CD4-positive, alpha-beta T cell treated with Interferon alpha-2 for 1 hour (primary cell): ENCODE data around the gene SYAP1.
"Not testable (repeated sequence)": the region's sequence is repeated elsewhere in the genome, so short reads cannot be mapped to it uniquely, and the experiment has no call there.

ENCODE experiments used
- DNase-seq, 2 donors: peaks; one replicate each; pipeline ENCODE4 v3.0.0-alpha.2; 2020 to 2022

SYAP1 gene

DNA sequence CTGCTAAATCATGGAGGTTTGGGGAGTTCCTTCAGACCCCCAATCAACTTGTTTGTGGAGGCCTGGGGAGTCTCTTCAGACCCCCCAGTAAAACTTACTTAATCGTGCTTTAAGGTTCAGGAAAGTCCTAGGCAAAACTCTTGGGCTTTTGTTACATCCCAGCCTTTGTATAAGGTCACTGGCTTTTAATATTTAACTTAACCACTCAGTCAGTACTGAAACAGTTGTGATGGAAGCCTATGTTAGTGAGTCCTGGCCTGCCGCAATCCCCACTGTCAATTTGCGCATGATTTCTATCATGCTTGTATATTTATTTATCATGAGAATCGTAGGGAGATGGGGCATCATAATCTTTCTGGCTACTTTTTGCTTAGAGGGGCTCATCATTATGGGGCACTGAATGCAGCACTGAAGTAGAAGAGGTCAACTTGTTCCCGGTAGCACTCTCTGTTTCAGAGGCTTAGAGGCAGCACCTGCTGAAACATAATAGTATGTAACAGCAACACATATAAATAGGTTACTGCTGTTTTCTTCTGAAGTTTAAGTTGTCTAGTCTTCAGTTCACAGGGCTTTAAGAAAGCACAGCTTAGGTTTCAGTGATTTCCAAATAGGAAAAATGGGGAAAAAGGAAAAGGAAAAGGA is 7.1 kb downstream of the SYAP1 start:
- not testable (repeated sequence) for DNase-seq

DNA sequence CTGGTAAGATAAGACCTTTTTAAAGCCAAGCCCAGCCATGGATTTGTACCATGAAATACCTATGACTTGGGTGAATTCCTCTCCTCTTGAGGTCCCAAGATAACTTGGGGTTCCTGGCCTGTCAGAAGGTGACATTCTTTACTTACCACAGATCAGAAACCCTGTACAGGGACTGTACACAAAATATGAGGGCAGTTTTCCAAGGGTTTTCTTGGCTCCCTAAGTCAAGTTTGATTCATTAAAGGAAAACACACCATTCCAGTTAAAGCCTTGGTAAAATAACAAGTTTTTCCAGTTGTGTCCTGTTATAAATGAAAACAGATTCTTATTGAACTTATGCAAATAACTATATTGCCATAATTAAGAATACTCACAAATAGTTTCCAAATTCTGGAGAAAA is 8.2 kb downstream of the SYAP1 start:
- no peak for DNase-seq

DNA sequence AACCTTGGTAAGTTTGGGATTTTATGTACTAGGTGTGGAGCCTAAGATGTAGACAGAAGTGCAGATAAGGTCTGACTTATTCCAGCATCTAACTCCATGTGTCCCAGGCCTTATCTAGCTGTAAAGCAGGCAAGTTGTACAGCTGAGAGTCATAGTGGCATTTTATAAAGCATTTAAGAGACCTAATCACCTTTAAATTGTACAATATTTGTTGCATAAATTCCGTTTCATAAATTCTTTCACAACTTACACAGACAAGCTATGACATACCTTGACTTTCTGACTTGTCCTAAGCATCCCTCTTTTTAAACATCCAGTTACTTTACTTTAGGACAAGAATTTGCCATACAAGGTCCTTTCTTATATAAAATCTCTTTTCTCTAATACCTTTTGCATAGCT is 11.0 kb downstream of the SYAP1 start:
- no peak for DNase-seq

DNA sequence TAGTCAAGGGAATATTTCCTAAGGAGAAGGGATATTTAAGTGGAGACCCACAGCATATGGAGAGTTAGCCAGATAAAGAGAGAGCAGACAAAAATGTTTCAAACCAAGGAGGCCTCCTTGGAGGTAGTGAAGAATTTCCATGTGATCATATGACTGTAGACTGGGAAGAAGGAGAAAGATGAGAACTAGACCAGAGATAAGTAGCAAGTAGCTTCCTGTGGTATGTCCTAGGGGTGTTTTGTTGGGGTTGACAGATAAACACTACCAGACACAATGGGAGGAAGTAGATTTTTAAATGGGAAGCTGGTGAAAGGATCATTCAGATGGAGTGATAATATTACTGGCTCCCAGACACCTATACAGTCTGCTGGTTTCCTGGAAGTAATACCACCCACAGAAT is 13.6 kb downstream of the SYAP1 start:
- no peak for DNase-seq

DNA sequence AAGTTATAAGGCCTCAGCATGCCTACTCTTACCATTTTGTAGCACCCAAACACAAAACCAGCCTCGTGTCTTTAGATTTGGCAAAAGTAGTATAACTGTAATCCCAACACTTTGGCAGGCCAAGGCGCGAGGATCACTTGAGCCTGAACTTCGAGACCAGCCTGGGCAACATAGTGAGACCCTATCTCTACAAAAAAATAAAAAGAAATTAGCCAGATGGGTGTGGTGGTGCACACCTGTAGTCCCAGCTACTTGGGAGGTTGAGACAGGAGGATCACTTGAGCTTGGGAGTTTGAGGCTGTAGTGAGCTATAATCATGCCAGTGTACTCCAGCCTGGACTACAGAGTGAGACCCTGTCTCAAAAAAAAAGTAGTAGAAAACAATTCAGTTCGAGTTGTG is 17.6 kb downstream of the SYAP1 start:
- no peak for DNase-seq

DNA sequence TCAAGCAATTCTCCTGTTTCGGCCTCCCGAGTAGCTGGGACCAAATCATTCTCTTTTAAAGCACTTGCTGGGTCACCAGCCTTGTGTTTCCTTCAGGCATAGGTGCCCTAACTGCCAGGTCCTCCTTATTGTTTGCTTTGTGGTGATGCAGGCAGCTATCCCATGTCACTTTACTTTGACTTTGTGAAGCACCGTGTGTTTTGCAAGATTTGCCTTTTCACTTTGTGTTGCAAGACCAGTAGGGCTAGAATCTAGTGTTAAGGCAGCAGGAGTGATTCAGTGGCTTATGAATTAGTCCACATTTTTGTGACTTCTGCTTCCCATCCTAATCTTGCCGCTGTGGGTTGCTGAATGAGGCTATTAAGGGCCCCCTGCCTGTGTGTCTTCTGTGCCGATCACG is 20.2 kb downstream of the SYAP1 start:
- DNase-seq: no peak

DNA sequence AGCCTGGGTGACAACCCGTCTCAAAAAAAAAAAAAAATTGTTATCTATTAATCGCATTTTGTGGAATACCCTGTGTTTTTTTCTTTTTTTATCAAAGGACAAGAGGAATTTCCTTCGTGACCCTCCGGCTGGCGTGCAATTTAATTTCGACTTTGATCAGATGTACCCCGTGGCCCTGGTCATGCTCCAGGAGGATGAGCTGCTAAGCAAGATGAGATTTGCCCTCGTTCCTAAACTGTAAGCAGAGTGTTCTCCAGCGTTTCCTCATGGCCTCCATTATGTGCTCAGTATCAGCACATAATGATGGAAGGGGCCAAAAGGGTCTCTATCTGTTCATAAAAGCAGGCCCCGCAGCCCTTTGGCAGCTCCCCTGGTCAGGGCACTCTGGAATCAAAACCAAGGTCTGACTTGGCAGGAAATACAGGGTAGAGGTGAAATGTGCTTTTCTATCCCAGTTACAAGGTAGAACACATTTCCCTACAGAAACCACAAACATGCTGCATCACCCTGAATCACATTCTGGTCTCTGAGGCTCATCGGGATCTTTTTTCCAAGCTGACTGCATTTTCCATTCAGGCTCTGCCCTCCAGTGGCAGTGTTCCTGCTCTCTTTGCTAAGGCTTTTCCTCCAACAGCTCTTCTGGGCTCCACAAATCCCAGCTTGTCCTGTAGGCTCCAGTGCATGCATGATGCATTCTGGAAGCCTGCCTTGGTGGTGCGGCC is 24.4 kb downstream of the SYAP1 start:
- no peak for DNase-seq

DNA sequence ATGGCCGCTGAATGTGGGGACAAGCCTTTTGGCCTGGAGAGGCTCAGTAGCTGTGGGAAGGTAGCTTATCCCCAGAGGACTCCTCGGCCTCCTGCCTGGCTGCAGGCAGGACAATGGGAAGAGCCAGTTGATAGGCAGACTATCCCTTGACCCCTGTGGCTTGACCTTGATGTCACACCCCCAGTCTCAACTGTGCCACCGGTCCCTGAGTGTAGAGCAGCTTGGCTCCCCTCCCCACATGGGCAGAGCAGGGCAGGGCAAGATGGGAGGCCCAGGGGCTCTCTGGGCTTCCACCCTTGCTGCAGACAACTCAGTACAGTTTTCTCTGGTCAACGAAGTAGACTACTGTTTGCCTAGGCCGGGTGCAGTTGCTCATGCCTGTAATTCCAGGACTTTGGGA is 25.7 kb downstream of the SYAP1 start:
- no peak for DNase-seq

DNA sequence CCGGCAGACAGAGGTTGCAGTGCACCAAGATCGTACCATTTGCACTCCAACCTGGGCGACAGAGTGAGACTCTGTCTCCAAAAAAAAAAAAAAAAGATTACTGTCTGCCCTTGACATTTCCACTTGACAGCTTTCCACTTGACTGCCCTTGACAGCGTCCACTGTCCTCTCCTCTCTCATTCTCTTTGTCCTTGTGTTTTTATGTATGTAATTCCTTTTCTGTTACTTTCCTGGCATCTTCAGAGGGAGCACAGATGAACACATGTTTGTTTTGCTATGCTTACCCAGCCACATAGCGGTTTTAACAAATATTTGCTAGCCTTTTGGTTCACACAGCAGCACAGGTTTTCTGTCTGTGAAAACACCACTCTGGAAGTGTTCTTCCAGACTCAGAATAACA is 26.2 kb downstream of the SYAP1 start:
- no peak for DNase-seq

DNA sequence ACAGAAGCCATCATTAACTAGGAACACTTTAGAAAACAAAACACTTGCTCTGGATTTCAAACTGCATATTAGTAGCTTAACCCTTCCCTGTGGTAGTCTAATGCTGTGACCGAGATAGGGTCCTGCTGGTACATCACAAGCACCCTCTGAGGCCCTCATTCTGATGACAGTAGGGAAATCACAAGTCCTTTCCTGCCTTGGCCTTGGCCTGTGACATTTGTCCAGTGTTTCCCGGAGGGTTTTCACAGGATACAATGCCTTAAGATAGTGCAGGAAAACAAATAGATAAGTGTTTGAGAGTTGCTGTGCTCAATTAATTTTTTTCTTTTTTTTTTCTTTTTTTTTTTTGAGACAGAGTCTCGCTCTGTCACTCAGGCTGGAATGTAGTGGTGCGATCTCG is 29.0 kb downstream of the SYAP1 start:
- no peak for DNase-seq

DNA sequence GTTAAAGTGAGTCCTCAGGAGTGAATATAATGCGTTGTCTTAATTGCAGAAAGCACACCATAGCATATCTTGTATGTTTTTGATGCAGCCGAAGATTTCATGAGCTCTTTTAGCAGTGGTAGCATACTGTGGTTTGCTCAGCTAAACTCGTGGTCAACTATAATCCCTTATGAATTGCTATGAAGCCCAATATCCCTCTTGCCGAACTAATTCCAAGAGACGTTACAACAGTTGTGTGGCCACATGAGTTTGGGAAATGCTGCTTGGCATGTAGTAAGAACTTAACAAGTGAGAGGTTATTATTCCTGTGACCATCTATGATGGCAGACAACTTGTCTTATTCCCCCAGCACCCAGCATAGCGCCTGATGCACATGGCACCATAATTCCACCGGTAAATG is 30.7 kb downstream of the SYAP1 start:
- DNase-seq: no peak

DNA sequence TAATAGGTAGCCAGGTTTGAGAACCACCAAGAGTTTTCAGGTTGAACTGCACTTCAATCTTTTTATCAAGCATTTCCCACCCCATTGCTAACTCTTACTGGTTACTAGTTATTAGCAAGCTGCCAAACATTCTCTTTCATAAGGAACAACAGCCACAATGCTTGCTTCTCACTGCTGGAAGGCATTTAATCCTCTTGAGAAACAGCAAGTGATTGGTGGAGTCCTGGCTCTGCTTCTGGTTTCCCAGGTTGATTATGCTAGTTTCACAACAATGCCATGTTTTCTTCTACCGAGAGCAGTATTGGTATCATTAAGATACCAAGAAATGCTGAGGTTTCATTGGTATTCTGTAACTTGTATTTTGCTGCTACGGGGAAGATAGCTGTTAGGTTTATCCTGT is 34.6 kb downstream of the SYAP1 start:
- no peak for DNase-seq

DNA sequence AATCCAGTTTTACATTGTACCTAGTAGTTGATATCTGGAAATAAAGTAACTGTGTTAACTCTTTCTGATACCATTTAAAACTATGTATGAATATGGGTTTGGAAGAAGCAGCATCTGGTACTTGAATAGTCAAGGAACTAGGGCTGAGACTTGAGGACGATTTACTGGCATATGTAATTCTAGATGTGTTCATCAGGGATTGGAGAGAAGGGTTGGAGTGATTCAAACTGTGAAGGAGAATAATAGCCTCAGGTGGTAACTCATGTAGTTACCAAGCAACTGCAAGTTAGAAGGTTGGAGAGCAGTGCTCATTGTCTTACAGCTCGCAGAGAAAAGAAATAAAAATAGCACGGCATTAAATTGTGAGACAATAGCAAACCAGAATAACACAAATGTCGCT is 37.3 kb downstream of the SYAP1 start:
- no peak for DNase-seq

DNA sequence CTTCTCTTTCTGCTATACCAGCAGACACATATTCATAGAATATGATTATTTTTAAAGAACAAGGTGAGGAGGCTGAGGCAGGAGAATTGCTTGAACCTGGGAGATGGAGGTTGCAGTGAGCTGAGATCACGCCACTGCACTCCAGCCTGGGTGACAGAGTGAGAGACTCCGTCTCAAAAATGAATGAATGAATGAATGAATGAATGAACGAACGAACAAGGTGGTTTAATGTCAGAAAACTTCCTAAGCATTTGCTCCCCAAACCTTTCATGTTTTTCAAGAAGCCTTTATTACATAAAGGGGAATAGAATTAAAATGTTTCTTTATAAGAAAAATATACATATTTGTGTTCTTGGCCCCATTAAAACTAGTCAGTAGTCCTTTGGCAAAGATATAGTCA is 42.1 kb downstream of the SYAP1 start:
- DNase-seq: not testable (repeated sequence)

DNA sequence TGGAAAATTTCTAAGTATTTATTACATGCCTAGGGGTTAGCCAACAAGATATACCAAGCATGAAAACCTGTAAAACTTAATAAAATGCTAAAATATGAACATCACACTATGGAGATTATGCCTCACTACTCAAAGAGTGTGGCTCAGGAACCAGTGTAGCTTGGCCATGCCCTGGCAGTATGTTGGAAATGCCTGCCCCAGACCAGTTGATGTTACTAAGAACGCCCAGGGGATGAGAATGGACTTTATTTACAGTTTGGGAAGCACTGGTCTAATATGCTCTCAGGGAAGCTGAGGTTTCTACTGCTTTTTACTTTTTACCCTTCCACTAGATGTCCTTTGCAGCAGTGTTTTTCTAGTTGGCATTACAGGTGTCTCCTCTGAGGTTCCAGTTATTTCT is 43.2 kb downstream of the SYAP1 start:
- DNase-seq: no peak

DNA sequence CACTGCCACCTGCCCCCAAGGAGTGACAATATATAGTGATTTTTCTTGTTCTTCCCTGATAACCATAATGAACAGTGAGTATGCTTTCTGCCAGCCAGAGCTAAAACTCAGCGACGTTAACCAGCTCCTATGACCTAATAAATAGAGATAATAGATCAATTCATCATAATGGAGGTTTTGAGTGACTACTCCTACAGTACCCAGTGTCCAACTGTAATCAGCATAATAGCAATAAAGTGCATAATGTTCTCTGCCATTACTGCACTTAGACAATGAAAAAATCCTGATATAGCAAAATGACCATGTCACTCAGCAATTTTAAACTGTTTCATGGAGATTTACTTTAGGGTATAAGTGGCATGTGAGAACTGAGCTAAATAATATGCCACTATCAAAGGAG is 46.2 kb downstream of the SYAP1 start:
- no peak for DNase-seq

DNA sequence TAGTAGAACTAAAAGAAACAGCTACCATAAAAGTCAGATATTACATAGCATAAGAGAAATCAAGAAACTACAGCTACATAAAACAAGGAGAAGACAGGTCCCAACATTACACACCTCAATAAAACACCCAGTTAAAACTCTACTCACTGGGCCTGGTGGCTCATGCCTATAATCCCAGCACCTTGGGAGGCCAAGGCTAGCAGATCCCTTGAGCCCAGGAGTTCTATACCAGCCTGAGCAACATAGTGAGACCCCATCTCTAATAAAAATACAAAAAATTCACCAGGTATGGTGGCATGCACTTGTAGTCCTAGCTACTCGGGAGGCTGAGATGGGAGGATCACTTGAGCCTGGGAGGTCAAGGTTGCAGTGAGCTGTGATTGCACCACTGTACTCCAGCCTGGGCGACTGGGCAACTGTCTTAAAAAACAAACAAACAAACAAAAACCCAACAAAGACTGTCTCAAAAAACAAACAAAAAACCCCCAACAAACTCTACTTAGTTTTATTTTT is 51.6 kb downstream of the SYAP1 start:
- no peak for DNase-seq

DNA sequence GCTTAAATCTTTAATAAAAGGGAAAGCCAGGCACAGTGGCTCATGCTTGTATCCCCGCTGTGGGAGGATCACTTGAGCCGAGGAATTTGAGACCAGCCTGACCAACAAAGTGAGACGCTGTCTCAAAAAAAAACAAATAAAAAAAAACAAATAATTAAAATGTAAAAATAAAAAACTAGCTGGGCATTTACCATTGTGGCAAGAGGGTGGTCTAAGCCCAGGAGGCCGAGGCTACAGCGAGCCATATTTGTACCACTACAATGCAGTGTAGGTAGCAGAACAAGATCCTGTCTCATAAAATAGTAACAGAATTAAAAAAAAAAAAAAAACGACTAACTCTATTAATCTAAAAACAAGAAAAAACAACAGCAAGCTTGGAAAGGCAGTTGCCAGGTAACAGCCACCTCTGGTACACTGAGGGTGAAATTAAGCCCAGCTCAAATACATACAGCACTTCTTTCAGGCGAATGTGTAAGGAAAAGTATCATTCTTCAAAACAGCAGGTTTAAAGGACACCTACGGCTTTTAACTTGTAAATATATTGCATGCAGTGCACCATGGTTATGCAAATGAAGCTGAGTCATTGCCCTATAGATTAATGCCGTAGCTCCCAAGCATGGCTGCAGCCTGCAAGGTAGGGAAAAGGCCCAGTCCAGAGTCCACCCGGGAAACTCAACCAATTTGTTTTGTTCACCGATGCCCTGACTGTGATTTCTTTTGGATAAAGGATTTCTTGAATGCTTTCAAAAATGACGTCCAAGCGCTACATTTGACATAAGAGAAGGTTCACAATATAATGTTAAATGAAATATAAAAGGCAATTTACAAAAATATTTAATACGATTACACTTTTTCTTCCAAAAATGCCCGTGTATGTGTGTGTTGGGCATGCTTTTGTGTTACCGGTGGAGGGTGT is 52.3 kb downstream of the SYAP1 start:
- no peak for DNase-seq

DNA sequence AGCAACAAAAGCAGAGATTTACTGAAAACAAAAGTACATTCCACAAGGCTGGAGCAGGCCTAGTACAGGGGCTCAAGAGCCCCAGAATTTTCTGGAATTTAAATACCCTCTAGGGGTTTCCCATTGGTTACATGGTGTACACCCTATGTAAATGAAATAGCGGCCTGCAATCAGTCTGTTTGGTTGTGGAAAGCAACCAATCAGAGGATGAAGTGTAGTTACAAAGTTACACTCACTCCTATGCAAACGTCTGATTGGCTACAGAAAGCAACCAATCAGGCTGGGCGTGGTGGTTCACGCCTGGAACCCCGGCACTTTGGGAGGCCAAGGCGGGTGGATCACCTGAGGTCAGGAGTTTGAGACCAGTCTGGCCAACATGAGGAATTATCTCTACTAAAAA is 53.0 kb downstream of the SYAP1 start:
- no peak for DNase-seq

DNA sequence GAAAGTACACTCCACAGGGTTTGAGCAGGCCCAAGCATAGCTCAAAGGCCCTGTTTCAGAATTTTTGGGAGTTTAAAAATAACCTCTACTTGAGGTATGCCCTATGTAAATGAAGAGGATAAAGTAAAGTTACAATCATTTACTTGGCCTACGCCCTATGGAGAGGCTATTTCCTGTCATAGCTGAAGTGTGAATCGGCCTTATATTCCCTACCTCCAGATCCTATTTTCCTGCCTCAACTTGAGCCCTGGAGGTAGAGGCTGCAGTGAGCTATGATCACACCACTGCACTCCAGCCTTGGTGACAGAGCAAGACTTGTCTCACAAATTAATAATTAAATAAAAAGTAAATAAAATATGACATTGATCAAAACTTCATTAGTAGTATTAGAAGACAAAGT is 55.3 kb downstream of the SYAP1 start:
- DNase-seq: no peak

DNA sequence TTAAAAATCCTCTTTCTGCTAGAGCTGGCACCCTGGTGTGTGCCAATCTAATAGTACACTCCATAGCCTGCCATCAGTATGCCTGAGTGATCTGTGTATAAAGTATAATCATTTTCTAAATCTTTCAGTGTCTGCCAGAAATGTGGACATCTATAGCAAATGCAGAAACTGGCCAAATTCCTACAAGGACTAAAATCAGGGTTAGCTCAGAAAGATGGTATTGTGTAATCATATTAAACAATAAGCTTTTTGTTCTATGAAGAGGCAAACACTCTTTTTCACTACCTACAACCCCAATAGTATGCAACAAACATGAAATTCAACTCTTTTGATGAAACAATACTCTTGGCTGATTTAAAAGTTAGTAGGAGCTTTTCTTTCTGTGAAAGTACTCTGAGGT is 59.1 kb downstream of the SYAP1 start:
- no peak for DNase-seq

DNA sequence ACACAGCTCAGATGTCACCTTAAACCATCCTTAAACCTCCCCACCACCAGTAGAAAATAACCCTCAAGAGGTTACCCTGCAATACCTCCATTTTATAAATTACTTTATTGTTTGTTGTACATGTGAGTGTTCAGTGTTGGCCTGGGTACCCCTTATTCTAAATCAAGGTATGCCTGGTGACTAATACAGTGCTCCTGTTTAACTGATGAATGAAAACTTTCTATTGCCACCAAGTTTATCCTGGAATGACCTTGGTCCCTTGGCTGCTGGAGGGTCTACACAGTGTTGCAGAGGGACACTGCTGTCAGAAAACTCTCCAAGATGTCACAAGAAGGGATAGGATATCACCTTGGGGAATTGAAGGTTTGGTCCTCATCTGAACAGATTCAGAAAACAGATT is 59.6 kb downstream of the SYAP1 start:
- DNase-seq: no peak

DNA sequence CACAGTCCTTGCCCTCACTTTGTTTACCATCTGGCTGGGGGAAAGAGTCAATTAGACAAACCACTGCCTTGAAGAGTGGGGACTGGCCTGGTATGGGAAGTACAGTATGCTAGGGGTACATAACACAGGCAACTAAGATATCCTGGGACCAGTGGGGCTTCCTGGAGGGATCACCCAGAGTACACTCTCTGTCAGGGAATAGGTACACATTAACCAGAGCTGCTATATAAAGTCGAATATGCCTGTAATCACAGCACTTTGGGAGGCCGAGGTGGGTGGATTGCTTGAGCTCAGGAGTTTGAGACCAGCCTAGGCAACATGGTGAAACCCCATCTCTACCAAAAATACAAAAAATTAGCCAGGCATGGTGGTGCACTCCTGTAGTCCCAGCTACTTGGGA is 60.4 kb downstream of the SYAP1 start:
- DNase-seq: not testable (repeated sequence)

DNA sequence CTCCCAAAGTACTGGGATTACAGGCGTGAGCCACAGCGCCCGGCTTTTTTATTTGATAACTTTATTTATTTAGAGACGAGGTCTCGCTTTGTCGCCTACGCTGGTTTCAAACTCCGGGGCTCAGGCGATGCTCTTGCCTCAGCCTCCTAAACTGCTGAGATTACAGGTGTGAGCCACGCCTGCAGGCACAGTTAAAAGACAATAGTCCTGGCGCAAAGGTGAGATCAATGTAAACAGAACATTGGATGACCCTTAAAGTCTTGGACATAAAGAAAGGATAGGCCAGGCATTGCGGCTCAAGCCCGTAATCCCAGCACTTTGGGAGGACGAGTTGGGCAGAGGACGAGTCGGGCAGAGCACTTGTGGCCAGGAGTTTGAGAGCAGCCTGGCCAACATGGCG is 64.0 kb downstream of the SYAP1 start:
- no peak for DNase-seq
